Loucy (cell line): ENCODE data around the gene MKI67.

Experiments used
- H2AFZ ChIP-seq: fragments of 200-600 bp; sonication (generic); 2 replicates; pipeline ENCODE4 v1.6.0; 2016; ENCODE audit warnings: antibody characterized with exemption, mild to moderate bottlenecking, low read length, moderate library complexity
- H3F3A ChIP-seq: fragments of 200-600 bp; 2 replicates; pipeline ENCODE4 v1.6.0; 2016; ENCODE audit warnings: antibody characterized with exemption, low read depth, mild to moderate bottlenecking
- H3K27me3 ChIP-seq: fragments of 200-600 bp; sonication (generic); 2 replicates; pipeline ENCODE4 v1.6.1; 2014; ENCODE audit warnings: low read length, mild to moderate bottlenecking; ENCODE audit not compliant: insufficient read depth, poor library complexity, severe bottlenecking
- H3K36me3 ChIP-seq: fragments of 200-600 bp; sonication (generic); 2 replicates; pipeline ENCODE4 v1.6.1; 2016; ENCODE audit warnings: low read length; ENCODE audit not compliant: insufficient read depth
- H3K4me1 ChIP-seq: fragments of 200-600 bp; sonication (generic); 2 replicates; pipeline ENCODE4 v1.5.1; 2014; ENCODE audit warnings: low read length, mild to moderate bottlenecking; ENCODE audit not compliant: insufficient read depth, poor library complexity, severe bottlenecking
- H3K4me2 ChIP-seq: fragments of 200-600 bp; sonication (generic); 2 replicates; pipeline ENCODE4 v1.6.0; 2014; ENCODE audit warnings: antibody characterized with exemption, low read length, low read depth, mild to moderate bottlenecking; ENCODE audit not compliant: poor library complexity, severe bottlenecking
- H3K4me3 ChIP-seq: fragments of 200-600 bp; sonication (generic); 2 replicates; pipeline ENCODE4 v1.5.1; 2014; ENCODE audit warnings: low read length, mild to moderate bottlenecking, mixed read lengths; ENCODE audit not compliant: poor library complexity, severe bottlenecking
- H3K79me2 ChIP-seq: fragments of 200-600 bp; sonication (generic); 2 replicates; pipeline ENCODE4 v1.6.1; 2014; ENCODE audit warnings: low read length; ENCODE audit not compliant: insufficient read depth
- H3K9ac ChIP-seq: fragments of 200-600 bp; sonication (generic); 2 replicates; pipeline ENCODE4 v1.6.0; 2014; ENCODE audit warnings: mild to moderate bottlenecking, low read depth, low read length, moderate library complexity; ENCODE audit not compliant: poor library complexity, severe bottlenecking
- H3K9me2 ChIP-seq: fragments of 200-600 bp; sonication (generic); replicated peaks from 2 replicates; pipeline ENCODE4 v1.6.1; 2016; ENCODE audit warnings: low read depth, low read length, mixed read lengths
- H3K9me3 ChIP-seq: fragments of 200-600 bp; sonication (generic); 2 replicates; pipeline ENCODE4 v1.6.1; 2014; ENCODE audit warnings: mild to moderate bottlenecking, antibody characterized with exemption, low read length, low read depth; ENCODE audit not compliant: insufficient read depth
- H4K20me1 ChIP-seq: fragments of 200-600 bp; sonication (generic); 2 replicates; pipeline ENCODE4 v1.6.0; 2014; ENCODE audit warnings: antibody characterized with exemption, low read length, mild to moderate bottlenecking; ENCODE audit not compliant: insufficient read depth, poor library complexity, severe bottlenecking
- EZH2phosphoT487 ChIP-seq: fragments of 200-600 bp; IDR thresholded peaks from 2 replicates; pipeline ENCODE4 v1.6.1; 2018; ENCODE audit warnings: antibody characterized with exemption, mild to moderate bottlenecking, moderate library complexity, borderline replicate concordance
- TF ChIP-seq, protein P1 (sequence below): fragments of 200-600 bp; sonication (generic); conservative IDR thresholded peaks from 2 replicates; pipeline ENCODE4 v1.5.1; 2014; ENCODE audit warnings: mild to moderate bottlenecking, antibody characterized with exemption, low read length

MKI67 gene

DNA sequence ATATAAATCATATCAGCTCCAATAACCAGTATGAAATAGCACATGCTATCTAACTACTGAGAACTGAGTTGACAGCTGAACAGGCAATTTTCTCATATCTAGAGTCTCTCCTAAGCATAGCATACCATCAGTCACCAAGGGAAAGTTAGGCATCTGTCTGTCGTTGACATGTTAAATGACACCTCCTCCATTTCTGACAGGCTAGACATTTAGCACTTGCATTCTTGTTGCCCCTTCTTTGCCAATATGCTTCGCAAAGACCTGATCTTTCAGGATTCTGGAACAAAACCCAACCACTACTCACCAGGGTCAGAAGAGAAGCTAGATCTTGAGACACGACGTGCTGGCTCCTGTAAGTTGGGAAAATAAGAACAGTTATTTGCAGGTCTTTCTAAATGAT is 10.0 kb downstream of the MKI67 start:
- Histone ChIP-seq H3K27me3 (no peaks in the 10 kb centered on the region), H2AFZ (no peak overlapping the region), H3K79me2 (peaks cover 99% of the 10 kb centered on the region), H3K9me2 (no peaks in the 10 kb centered on the region), H3K4me1 (peaks cover 28% of the 10 kb centered on the region), H3K9me3 (no peaks in the 10 kb centered on the region), H3K9ac (no peak overlapping the region), H3K4me2 (no peak overlapping the region), H3K36me3 (peaks cover 93% of the 10 kb centered on the region), H4K20me1 (peaks cover 76% of the 10 kb centered on the region), H3F3A (no peaks in the 10 kb centered on the region), H3K4me3 (no peak overlapping the region)
- no peak for TF ChIP-seq EZH2phosphoT487
- TF ChIP-seq, protein P1, sequence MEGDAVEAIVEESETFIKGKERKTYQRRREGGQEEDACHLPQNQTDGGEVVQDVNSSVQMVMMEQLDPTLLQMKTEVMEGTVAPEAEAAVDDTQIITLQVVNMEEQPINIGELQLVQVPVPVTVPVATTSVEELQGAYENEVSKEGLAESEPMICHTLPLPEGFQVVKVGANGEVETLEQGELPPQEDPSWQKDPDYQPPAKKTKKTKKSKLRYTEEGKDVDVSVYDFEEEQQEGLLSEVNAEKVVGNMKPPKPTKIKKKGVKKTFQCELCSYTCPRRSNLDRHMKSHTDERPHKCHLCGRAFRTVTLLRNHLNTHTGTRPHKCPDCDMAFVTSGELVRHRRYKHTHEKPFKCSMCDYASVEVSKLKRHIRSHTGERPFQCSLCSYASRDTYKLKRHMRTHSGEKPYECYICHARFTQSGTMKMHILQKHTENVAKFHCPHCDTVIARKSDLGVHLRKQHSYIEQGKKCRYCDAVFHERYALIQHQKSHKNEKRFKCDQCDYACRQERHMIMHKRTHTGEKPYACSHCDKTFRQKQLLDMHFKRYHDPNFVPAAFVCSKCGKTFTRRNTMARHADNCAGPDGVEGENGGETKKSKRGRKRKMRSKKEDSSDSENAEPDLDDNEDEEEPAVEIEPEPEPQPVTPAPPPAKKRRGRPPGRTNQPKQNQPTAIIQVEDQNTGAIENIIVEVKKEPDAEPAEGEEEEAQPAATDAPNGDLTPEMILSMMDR, result no peak

DNA sequence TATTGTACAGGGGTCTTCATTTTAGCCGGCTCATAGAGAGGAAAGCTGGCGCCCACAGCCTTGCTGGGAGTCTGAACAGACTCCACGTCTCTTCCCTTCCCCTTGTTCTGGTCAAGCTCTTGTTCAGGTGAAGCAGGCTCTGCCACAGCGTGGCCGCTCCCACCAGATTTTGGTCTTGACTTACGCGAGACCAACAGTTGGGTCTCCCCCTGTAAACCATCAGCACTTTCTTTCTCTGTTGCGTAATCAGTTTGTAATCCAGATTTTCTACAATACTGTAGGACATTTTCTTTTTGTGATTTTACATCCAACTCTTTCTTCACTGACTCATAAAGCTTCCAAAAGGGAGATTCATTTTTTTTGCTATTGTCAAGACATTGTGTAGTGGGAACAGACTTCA is 10.9 kb downstream of the MKI67 start:
- Histone ChIP-seq H3F3A (no peaks in the 10 kb centered on the region), H3K79me2 (peaks cover 96% of the 10 kb centered on the region), H3K4me1 (peaks cover 20% of the 10 kb centered on the region), H2AFZ (no peak overlapping the region), H3K9ac (no peak overlapping the region), H3K4me2 (no peak overlapping the region), H3K4me3 (no peak overlapping the region), H3K9me2 (no peaks in the 10 kb centered on the region), H3K36me3 (peaks cover 94% of the 10 kb centered on the region), H3K9me3 (no peaks in the 10 kb centered on the region), H4K20me1 (peaks cover 78% of the 10 kb centered on the region), H3K27me3 (no peaks in the 10 kb centered on the region)
- TF ChIP-seq, protein P1, result no peak
- TF ChIP-seq EZH2phosphoT487, result no peak

DNA sequence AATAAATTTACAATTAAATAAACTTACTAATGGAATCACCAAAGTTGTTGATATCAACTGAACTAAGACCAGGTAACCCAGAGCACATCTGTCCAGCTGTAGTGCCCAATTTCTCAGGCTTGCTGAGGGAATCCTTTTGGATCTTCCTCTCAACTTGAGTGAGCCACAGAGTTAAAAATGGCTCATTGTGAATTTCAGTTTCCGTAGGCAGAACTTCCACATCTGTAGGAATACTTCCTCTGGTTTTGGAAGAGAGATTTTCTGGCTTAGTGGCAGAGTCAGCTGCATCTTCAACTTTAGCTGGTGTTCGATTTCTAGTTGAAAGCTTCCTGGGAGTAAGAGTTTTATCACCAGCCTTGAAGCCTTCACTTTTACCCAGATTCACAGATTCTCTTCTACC is 11.3 kb downstream of the MKI67 start:
- Histone ChIP-seq H3K4me2 (no peak overlapping the region), H3K36me3 (peaks cover 98% of the 10 kb centered on the region), H3K9ac (no peak overlapping the region), H3K9me2 (no peaks in the 10 kb centered on the region), H4K20me1 (peaks cover 79% of the 10 kb centered on the region), H3K9me3 (no peaks in the 10 kb centered on the region), H3K27me3 (no peaks in the 10 kb centered on the region), H3K79me2 (peaks cover 96% of the 10 kb centered on the region), H2AFZ (no peak overlapping the region), H3K4me1 (peaks cover 17% of the 10 kb centered on the region), H3K4me3 (no peak overlapping the region), H3F3A (no peaks in the 10 kb centered on the region)
- TF ChIP-seq, protein P1, result no peak
- no peak for TF ChIP-seq EZH2phosphoT487
